HG03135 (cell line): ENCODE measurements around the gene CPSF7.
A peak's percentile ranks its signal among the peaks of the same experiment; 100 is the strongest.
"Not testable (repeated sequence)": the region's sequence is repeated elsewhere in the genome, so short reads cannot be mapped to it uniquely, and the experiment has no call there.

ENCODE experiments used
- ATAC-seq: cut with Tn5 transposase; IDR thresholded peaks from one replicate; pipeline ENCODE4 v1.9.1; 2021; ENCODE audit warnings: mild to moderate bottlenecking, moderate library complexity; ENCODE audit not compliant: unreplicated experiment

Gene CPSF7

GRCh38 chr11:61439615-61440014, 9.8 kb upstream of the CPSF7 start:
- no peak for ATAC-seq

- no peak for ATAC-seq
Observed at GRCh38 chr11:61437496-61437895, 7.7 kb upstream of the CPSF7 start.

- not testable (repeated sequence) for ATAC-seq
Observed at GRCh38 chr11:61430839-61431238, 1.1 kb upstream of the CPSF7 start.

GRCh38 chr11:61429346-61429690, 457 bp downstream of the CPSF7 start:
- ATAC-seq = peak; percentile 44

GRCh38 chr11:61425367-61426131, 4.2 kb downstream of the CPSF7 start:
- no peak for ATAC-seq

- ATAC-seq = no peak
Observed at GRCh38 chr11:61422226-61422625, 7.5 kb downstream of the CPSF7 start.

GRCh38 chr11:61418136-61418535, 11.6 kb downstream of the CPSF7 start:
- no peak for ATAC-seq

GRCh38 chr11:61417670-61418069, 12.1 kb downstream of the CPSF7 start:
- no peak for ATAC-seq

- ATAC-seq = no peak
Observed at GRCh38 chr11:61416941-61417340, 12.8 kb downstream of the CPSF7 start.

GRCh38 chr11:61415381-61415780, 14.4 kb downstream of the CPSF7 start:
- no peak for ATAC-seq

- ATAC-seq = no peak
Observed at GRCh38 chr11:61414547-61414946, 15.2 kb downstream of the CPSF7 start.

- no peak for ATAC-seq
Observed at GRCh38 chr11:61413496-61413895, 16.3 kb downstream of the CPSF7 start.

GRCh38 chr11:61411589-61411988, 18.2 kb downstream of the CPSF7 start:
- ATAC-seq = no peak

GRCh38 chr11:61406991-61407728, 22.6 kb downstream of the CPSF7 start:
- ATAC-seq = no peak

GRCh38 chr11:61406067-61406466, 23.7 kb downstream of the CPSF7 start:
- no peak for ATAC-seq

GRCh38 chr11:61404641-61405040, 25.1 kb downstream of the CPSF7 start:
- no peak for ATAC-seq

- no peak for ATAC-seq
Observed at GRCh38 chr11:61404103-61404502, 25.7 kb downstream of the CPSF7 start.

- ATAC-seq = no peak
Observed at GRCh38 chr11:61403658-61404057, 26.1 kb downstream of the CPSF7 start.

- no peak for ATAC-seq
Observed at GRCh38 chr11:61401573-61401972, 28.2 kb downstream of the CPSF7 start.

- ATAC-seq = no peak
Observed at GRCh38 chr11:61401173-61401572, 28.6 kb downstream of the CPSF7 start.

- peak; percentile 18 for ATAC-seq
Observed at GRCh38 chr11:61392981-61393595, 36.7 kb downstream of the CPSF7 start.

GRCh38 chr11:61390161-61390560, 39.6 kb downstream of the CPSF7 start:
- no peak for ATAC-seq
